Pancreas (tissue), 10 donors: ENCODE data around the gene IL1A. TPM values are rescaled to one million over a fixed set of nuclear protein-coding genes. Genes with fewer than 3 reads are reported as not detected.
A peak's percentile ranks its signal among the peaks of the same experiment; 100 is the strongest.
"Not testable (repeated sequence)": the region's sequence is repeated elsewhere in the genome, so short reads cannot be mapped to it uniquely, and the experiment has no call there.

Experiments used
- ATAC-seq, 4 donors: fragments of 200-7000 bp; cut with Tn5 transposase; one replicate each; pipeline versions ENCODE4 v1.8.0 to v1.9.1; 2020; ENCODE audit warnings: mild to moderate bottlenecking in 4 of 4, moderate library complexity in 4 of 4
- DNase-seq, 6 donors: peaks; one replicate each; pipeline ENCODE4 v3.0.0-alpha.2; 2020
- FAIRE-seq: peaks from 2 replicates; lab custom pipeline; 2012; peaks lifted over from hg19 to GRCh38; lab: Jason Lieb, UNC
- H3K27ac ChIP-seq, 4 donors: fragments of 200-600 bp; sonication (generic); 1 replicate in 3 of 4; 2 replicates in 1 of 4; pipeline versions ENCODE4 v1.5.0 to v1.8.0; 2020
- H3K27me3 ChIP-seq, 4 donors: fragments of 200-600 bp; one replicate each; pipeline ENCODE4 v1.8.0; 2021
- H3K36me3 ChIP-seq, 3 donors: fragments of 200-600 bp; sonication (generic) in 1 of 3; one replicate each; pipeline versions ENCODE4 v1.5.0 to v1.8.0; 2020 to 2021
- H3K4me1 ChIP-seq, 3 donors: fragments of 200-600 bp; one replicate each; pipeline ENCODE4 v1.8.0; 2021
- H3K4me3 ChIP-seq, 4 donors: fragments of 200-600 bp; sonication (generic) in 2 of 4; one replicate each; pipeline versions ENCODE4 v1.5.0 to v1.8.0; 2020 to 2021
- H3K9me3 ChIP-seq, 4 donors: fragments of 200-600 bp; one replicate each; pipeline ENCODE4 v1.8.0; 2021
- WGBS, 2 donors: extraction: QIAGEN DNeasy Blood & Tissue Kit; methylation state at CpG; one replicate each; pipeline ENCODE4 v1.1.7; 2013; 5-methylcytosine and 5-hydroxymethylcytosine counted together
- intact Hi-C, 3 donors: fragments of 100-400 bp; cut with DNase I; formaldehyde crosslinking; loops; one replicate each; pipeline versions ENCODE4 v1.11.1 to v1.14.2; 2022
- polyA plus RNA-seq, 2 donors: library from polyadenylated mRNA; stranded (reverse); fragments of 200-250 nt; gene quantifications; one replicate each; pipeline ENCODE4 v1.2.3, GENCODE V29; 2013
- total RNA-seq, 6 donors: library from RNA; stranded (reverse); fragmentation: NEBNext Ultra II Directional in 4 of 6; extraction: Animal tissue kit (Norgen Biotek cat#: 25700) in 4 of 6; gene quantifications; one replicate each; pipeline versions ENCODE4 v1.2.1 to v1.2.4, GENCODE V29; 2021 to 2023
- TF ChIP-seq, protein P1 (sequence below), 4 donors: fragments of 200-600 bp; sonication (generic) in 3 of 4; IDR thresholded peaks; one replicate each; pipeline versions ENCODE4 v1.5.0 to v1.8.0; 2021; ENCODE audit warnings: antibody characterized with exemption in 4 of 4
- donor health status: healthy with polysubstance abuse.
- donor health status: DM: no; HTN: no; CAD: no; lungs with moderate emphysema.
- donor health status: DM: no; HTN: no; CAD: no.
- donor health status: control.
- donor health status: control.
- donor health status: Bipolar disorder and iron deficiency.
- donor health status: DM: yes; HTN: yes; CAD: no.
- donor health status: DM: no; HTN: no; CAD: no.
- donor health status: DM: no; HTN: no; CAD: no.
- donor health status: DM: yes; HTN: yes; CAD: no.

The IL1A gene, protein sequence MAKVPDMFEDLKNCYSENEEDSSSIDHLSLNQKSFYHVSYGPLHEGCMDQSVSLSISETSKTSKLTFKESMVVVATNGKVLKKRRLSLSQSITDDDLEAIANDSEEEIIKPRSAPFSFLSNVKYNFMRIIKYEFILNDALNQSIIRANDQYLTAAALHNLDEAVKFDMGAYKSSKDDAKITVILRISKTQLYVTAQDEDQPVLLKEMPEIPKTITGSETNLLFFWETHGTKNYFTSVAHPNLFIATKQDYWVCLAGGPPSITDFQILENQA
- total RNA-seq (under 1 TPM in 3 of 6 donors, not detected in 3; 0.08 to 0.18 (median 0.09) TPM), polyA plus RNA-seq (under 1 TPM in 1 of 2 donors, not detected in 1; 0.05 TPM)

DNA sequence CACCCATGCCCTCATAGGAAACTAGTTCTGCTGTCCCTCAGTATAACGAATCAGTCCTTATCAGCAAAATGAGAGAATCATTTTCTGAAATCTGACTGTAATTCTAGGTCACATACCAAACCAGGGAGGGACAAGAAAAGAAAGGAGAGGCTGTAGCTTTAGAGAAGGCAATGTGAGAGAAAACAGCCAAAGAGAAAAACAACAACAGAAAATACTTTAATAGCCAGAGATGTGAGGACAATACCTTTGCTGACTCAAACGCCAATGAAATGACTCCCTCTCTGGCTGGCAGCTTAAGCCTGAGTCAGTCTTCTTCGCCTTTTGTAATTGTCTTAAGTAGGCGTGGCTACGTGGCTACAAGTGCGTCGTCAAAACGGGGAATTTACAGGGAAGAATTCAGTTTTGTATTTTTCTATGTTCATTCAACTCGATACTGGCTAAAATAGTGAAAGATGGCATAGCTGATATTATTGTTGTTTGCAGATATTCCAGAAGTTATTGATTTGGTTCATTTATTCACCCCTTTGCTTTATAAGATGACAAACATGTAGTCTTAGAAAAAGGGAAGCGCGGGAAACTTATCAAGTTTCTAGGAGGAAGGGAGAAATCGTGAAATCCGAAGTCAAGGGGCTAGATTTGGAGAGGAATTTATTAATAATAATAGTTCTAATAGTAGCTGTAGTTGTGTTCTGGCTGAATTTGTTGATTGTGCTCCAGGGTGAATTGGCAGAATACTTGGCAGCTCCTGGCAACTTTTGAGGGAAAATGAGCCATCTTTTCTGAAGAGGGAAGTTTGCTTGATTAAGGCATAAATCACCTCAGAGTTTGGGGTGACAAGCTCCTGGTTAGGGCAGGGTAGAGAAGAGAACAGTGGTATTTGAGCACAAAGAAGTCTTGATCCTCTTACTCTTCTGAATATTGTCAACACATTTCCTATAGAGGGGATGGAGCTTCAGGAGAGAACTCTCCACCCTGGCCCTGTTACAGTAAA lies at the start of gene IL1A:
Gene IL1A (minus strand): TSS at position 295 of the 991 bp plus-strand sequence. CDS start 723 bp downstream, outside the sequence.
- WGBS, 2 donors, result 27 to 28% methylated on average over 13 of the region's 13 CpGs
- H3K4me3 ChIP-seq, result no peak within 1 kb of the TSS
- no peak within 1 kb of the TSS for H3K27ac ChIP-seq
- H3K4me1 ChIP-seq, result no peaks in the 10 kb centered on the region
- H3K27me3 ChIP-seq, result no peaks in the 10 kb centered on the region
- TF ChIP-seq, protein P1, sequence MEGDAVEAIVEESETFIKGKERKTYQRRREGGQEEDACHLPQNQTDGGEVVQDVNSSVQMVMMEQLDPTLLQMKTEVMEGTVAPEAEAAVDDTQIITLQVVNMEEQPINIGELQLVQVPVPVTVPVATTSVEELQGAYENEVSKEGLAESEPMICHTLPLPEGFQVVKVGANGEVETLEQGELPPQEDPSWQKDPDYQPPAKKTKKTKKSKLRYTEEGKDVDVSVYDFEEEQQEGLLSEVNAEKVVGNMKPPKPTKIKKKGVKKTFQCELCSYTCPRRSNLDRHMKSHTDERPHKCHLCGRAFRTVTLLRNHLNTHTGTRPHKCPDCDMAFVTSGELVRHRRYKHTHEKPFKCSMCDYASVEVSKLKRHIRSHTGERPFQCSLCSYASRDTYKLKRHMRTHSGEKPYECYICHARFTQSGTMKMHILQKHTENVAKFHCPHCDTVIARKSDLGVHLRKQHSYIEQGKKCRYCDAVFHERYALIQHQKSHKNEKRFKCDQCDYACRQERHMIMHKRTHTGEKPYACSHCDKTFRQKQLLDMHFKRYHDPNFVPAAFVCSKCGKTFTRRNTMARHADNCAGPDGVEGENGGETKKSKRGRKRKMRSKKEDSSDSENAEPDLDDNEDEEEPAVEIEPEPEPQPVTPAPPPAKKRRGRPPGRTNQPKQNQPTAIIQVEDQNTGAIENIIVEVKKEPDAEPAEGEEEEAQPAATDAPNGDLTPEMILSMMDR (IDR thresholded peaks at IDR 0.05), result no peak
- intact Hi-C loops, result no loop called here
- no peaks in the 10 kb centered on the region for H3K9me3 ChIP-seq
- DNase-seq (no peak), ATAC-seq (peak in 2 of 4 donors; percentile 61 to 73), FAIRE-seq (no peak)
- no peaks in the 10 kb centered on the region for H3K36me3 ChIP-seq

DNA sequence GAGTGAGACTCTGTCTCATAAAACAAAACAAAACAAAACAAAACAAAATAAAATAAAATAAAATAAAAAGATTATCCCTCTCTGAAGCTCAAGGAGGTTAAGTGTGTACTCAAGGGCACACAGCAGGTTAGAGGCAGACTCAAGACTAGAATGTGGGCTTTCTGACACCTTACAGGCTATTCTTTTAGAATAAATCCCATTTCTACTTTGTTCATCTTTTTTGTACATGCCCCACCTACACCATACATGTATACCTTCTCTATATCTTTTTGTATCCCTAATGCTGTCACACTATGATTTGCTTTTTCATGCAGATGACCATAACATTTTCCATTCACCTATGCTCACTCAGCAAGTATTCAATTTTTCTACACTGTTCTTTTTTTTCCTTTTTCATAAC lies 49.7 kb upstream of the IL1A start:
- TF ChIP-seq, protein P1 (IDR thresholded peaks at IDR 0.05), result no peak
- peak in 1 of 4 donors; percentile 8 for ATAC-seq
- no peak for FAIRE-seq
- no peaks in the 10 kb centered on the region for H3K9me3 ChIP-seq
- no peaks in the 10 kb centered on the region for H3K36me3 ChIP-seq
- no peak for DNase-seq
- peaks cover 11 to 22% (median 16%) of the 10 kb centered on the region in 3 donors for H3K4me1 ChIP-seq
- peak overlapping the region in 2 of 4 donors; percentile 73 to 76 for H3K27ac ChIP-seq
- peak overlapping the region in 1 of 4 donors; percentile 11 for H3K4me3 ChIP-seq
- intact Hi-C loops, result no loop called here
- no peaks in the 10 kb centered on the region for H3K27me3 ChIP-seq

DNA sequence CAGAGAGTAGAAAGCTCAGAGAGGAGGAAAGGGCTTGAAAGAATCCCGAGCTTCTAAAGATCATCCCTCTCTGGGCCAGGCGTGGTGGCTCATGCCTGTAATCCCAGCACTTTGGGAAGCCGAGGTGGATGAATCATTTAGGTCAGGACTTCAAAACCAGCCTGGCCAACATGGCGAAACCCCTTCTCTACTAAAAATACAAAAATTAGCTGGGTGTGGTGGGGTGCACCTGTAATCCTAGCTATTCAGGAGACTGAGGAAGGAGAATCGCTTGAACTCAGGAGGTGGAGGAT lies 49.3 kb upstream of the IL1A start:
- FAIRE-seq, intact Hi-C loops, ATAC-seq, H3K27me3 ChIP-seq, H3K4me3 ChIP-seq, DNase-seq, H3K9me3 ChIP-seq, H3K36me3 ChIP-seq, H3K27ac ChIP-seq: not testable (repeated sequence)
- 97 to 100% methylated on average over 5 of the region's 5 CpGs for WGBS, 2 donors
- peaks cover 11 to 22% (median 16%) of the 10 kb centered on the region in 3 donors for H3K4me1 ChIP-seq

DNA sequence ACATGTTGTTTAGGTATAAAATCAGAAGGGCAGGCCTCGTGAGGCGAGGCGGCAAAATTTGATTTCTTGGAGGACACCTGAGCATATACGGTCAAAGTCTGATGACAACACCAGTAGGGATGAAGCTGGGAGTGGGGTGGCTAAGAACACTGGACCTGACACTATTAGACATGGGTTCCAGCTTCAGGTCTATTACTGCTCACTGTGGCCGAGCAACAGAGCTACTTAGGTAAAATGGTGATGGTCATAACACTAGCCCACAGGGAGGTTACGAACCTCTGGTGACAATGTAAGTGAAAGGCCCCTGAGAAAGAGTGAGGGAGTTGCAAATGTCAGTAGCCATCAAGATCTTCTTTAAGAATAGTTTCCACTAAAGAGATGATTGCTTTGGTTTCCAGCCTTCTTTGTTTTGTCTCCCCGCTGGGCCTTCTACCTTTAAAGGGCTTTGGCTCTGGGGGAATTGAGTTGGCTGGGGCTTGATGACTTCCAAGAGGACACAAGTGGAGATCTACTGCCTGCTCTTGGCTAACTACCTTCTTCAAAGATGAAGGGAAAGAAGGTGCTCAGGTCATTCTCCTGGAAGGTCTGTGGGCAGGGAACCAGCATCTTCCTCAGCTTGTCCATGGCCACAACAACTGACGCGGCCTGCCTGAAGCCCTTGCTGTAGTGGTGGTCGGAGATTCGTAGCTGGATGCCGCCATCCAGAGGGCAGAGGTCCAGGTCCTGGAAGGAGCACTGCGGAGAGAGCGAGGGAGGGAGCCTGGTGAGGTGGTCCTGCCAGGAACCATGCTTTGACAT lies 48.7 kb upstream of the IL1A start:
- FAIRE-seq (no peak), DNase-seq (no peak), ATAC-seq (no peak)
- H3K36me3 ChIP-seq, result no peaks in the 10 kb centered on the region
- no peak overlapping the region for H3K27ac ChIP-seq
- intact Hi-C loops, result no loop called here
- peaks cover 11 to 22% (median 16%) of the 10 kb centered on the region in 3 donors for H3K4me1 ChIP-seq
- WGBS, 2 donors, result 97% methylated on average over 14 of the region's 14 CpGs
- no peak overlapping the region for H3K4me3 ChIP-seq
- H3K9me3 ChIP-seq, result no peaks in the 10 kb centered on the region
- H3K27me3 ChIP-seq, result no peaks in the 10 kb centered on the region
- TF ChIP-seq, protein P1 (IDR thresholded peaks at IDR 0.05), result no peak
